HEK293T (cell line): ENCODE data around the gene TCIRG1.

Source experiments
- BHLHE40 ChIP-seq: fragments of 450-650 bp; IDR thresholded peaks from 2 replicates; pipeline ENCODE4 v1.6.1; 2016; ENCODE audit warnings: mild to moderate bottlenecking, moderate library complexity, borderline replicate concordance
- L3MBTL2 ChIP-seq: fragments of 450-650 bp; conservative IDR thresholded peaks from 2 replicates; pipeline ENCODE4 v1.6.1; 2016; ENCODE audit warnings: mild to moderate bottlenecking
- LEF1 ChIP-seq: fragments of 450-650 bp; IDR thresholded peaks from 2 replicates; pipeline ENCODE4 v1.6.1; 2017; ENCODE audit warnings: mild to moderate bottlenecking, borderline replicate concordance
- PKNOX1 ChIP-seq: fragments of 450-650 bp; IDR thresholded peaks from 2 replicates; pipeline ENCODE4 v1.6.1; 2016
- SP1 ChIP-seq: fragments of 450-650 bp; IDR thresholded peaks from 2 replicates; pipeline ENCODE4 v1.6.1; 2017
- TARDBP ChIP-seq: fragments of 450-650 bp; IDR thresholded peaks from 2 replicates; pipeline ENCODE4 v1.6.1; 2016

GRCh38 chr11:68042219-68043028, 3.6 kb downstream of the TCIRG1 start:
- TF ChIP-seq LEF1 (no peak), BHLHE40 (no peak), L3MBTL2 (no peak), PKNOX1 (no peak), TARDBP (no peak), SP1 (no peak)
